SK-N-SH (cell line): ENCODE measurements around the gene MS4A4A. TPM values are rescaled to one million over a fixed set of nuclear protein-coding genes. Genes with fewer than 3 reads are reported as not detected.

Source experiments
- CTCF ChIA-PET: fragments of 300-600, 350-600 bp; formaldehyde crosslinking; extraction: SDS; loops from one replicate; lab custom pipeline; 2021; lab: Yijun Ruan, JAX
- POLR2A ChIA-PET: fragments of 350-600 bp; sonication (Branson Sonifier 250); formaldehyde crosslinking; extraction: SDS; loops from one replicate; lab custom pipeline; 2020; ENCODE audit warnings: antibody characterized with exemption, inconsistent platforms; lab: Yijun Ruan, JAX
- DNase-seq: peaks from one replicate; pipeline ENCODE4 v3.0.0; 2012
- H2AFZ ChIP-seq: fragments of 200-600 bp; sonication (generic); 2 replicates; pipeline ENCODE4 v1.8.1; 2016; ENCODE audit warnings: antibody characterized with exemption, mild to moderate bottlenecking, low read depth
- H3F3A ChIP-seq: fragments of 200-600 bp; sonication (generic); replicated peaks from 2 replicates; pipeline ENCODE3; 2016; ENCODE audit warnings: antibody characterized with exemption, mild to moderate bottlenecking; ENCODE audit not compliant: insufficient read depth
- H3K27ac ChIP-seq, 2 experiments: fragments of 200-500 bp in 1 of 2; fragments of 200-600 bp in 1 of 2; sonication (Bioruptor generic) in 1 of 2; sonication (generic), shearing (Covaris generic) in 1 of 2; 2 replicates each; pipeline versions ENCODE4 v1.5.1 to v1.6.1; 2014 to 2016; ENCODE audit warnings: low read depth in 2 of 2, inconsistent platforms in 1 of 2, low read length in 1 of 2, mild to moderate bottlenecking in 1 of 2, mixed read lengths in 1 of 2
- H3K27me3 ChIP-seq: fragments of 200-600 bp; sonication (generic), shearing (Covaris generic); 2 replicates; pipeline ENCODE4 v1.6.1; 2016; ENCODE audit warnings: mixed run types; ENCODE audit not compliant: insufficient read depth
- H3K36me3 ChIP-seq, 2 experiments: fragments of 200-500 bp in 1 of 2; fragments of 200-600 bp in 1 of 2; sonication (Bioruptor generic) in 1 of 2; sonication (generic) in 1 of 2; replicated peaks in 1 of 2; 2 replicates each; pipeline versions ENCODE3 to v1.5.1; 2014 to 2016; ENCODE audit warnings: low read length in 1 of 2, mild to moderate bottlenecking in 1 of 2; ENCODE audit not compliant: insufficient read depth in 2 of 2, control insufficient read depth in 1 of 2
- H3K4me1 ChIP-seq, 2 experiments: fragments of 200-500 bp in 1 of 2; fragments of 200-600 bp in 1 of 2; sonication (Bioruptor generic) in 1 of 2; sonication (generic), shearing (Covaris generic) in 1 of 2; 2 replicates each; pipeline versions ENCODE4 v1.5.1 to v1.6.1; 2014 to 2016; ENCODE audit warnings: low read depth in 1 of 2, low read length in 1 of 2, mixed run types in 1 of 2; ENCODE audit not compliant: insufficient read depth in 2 of 2, control insufficient read depth in 1 of 2
- H3K4me2 ChIP-seq: fragments of 200-600 bp; sonication (generic), shearing (Covaris generic); 2 replicates; pipeline ENCODE4 v1.6.1; 2017; ENCODE audit warnings: mixed run types
- H3K4me3 ChIP-seq, 2 experiments: fragments of 200-500 bp in 1 of 2; fragments of 200-600 bp in 1 of 2; sonication (Bioruptor generic) in 1 of 2; sonication (generic), shearing (Covaris generic) in 1 of 2; 2 replicates each; pipeline versions ENCODE4 v1.5.1 to v1.8.1; 2014 to 2016; ENCODE audit warnings: low read depth in 2 of 2, inconsistent platforms in 1 of 2, low read length in 1 of 2, mild to moderate bottlenecking in 1 of 2, mixed read lengths in 1 of 2, moderate library complexity in 1 of 2
- H3K79me2 ChIP-seq: fragments of 200-600 bp; sonication (generic); 2 replicates; pipeline ENCODE4 v1.8.1; 2017; ENCODE audit warnings: mild to moderate bottlenecking; ENCODE audit not compliant: insufficient read depth
- H3K9ac ChIP-seq: fragments of 200-600 bp; sonication (generic); 2 replicates; pipeline ENCODE4 v1.6.1; 2017; ENCODE audit warnings: mixed run types
- H3K9me2 ChIP-seq: fragments of 200-600 bp; sonication (generic); 2 replicates; pipeline ENCODE4 v1.6.1; 2017; ENCODE audit warnings: mixed run types
- H3K9me3 ChIP-seq: fragments of 200-600 bp; sonication (generic); 2 replicates; pipeline ENCODE4 v1.6.1; 2017; ENCODE audit warnings: mixed run types, mild to moderate bottlenecking, moderate library complexity
- H4K20me1 ChIP-seq: fragments of 200-600 bp; sonication (generic); 2 replicates; pipeline ENCODE4 v1.6.1; 2017; ENCODE audit warnings: mild to moderate bottlenecking, mixed run types; ENCODE audit not compliant: insufficient read depth
- CHD2 ChIP-seq: fragments of 150-350 bp; IDR thresholded peaks from 2 replicates; pipeline ENCODE4 v1.6.1; 2018; ENCODE audit warnings: low read length; ENCODE audit not compliant: partially characterized antibody
- ELF1 ChIP-seq: IDR thresholded peaks from 2 replicates; pipeline ENCODE4 v1.4.0; 2012
- EP300 ChIP-seq, 2 experiments: IDR thresholded peaks; 2 replicates each; pipeline versions ENCODE4 v1.4.0 to v1.6.1; 2012; ENCODE audit warnings: borderline replicate concordance in 1 of 2, low read depth in 1 of 2, low read length in 1 of 2
- FOXM1 ChIP-seq: IDR thresholded peaks from 2 replicates; pipeline ENCODE4 v1.4.0; 2012; ENCODE audit warnings: low read depth, mild to moderate bottlenecking
- GABPA ChIP-seq: IDR thresholded peaks from 2 replicates; pipeline ENCODE4 v1.4.0; 2012; ENCODE audit warnings: low read depth, mild to moderate bottlenecking
- GATA2 ChIP-seq: sonication (generic); formaldehyde crosslinking; IDR thresholded peaks from 2 replicates; pipeline ENCODE4 v1.5.0; 2020; ENCODE audit warnings: mild to moderate bottlenecking, missing genetic modification reagents
- JUND ChIP-seq: IDR thresholded peaks from 2 replicates; pipeline ENCODE4 v1.4.0; 2012
- MEF2A ChIP-seq: IDR thresholded peaks from 2 replicates; pipeline ENCODE4 v1.4.0; 2012; ENCODE audit warnings: low read depth, borderline replicate concordance
- MXI1 ChIP-seq: IDR thresholded peaks from 2 replicates; pipeline ENCODE4 v1.6.1; 2012; ENCODE audit warnings: mild to moderate bottlenecking, low read depth, low read length, improper control_type of control experiment
- NFIC ChIP-seq: IDR thresholded peaks from 2 replicates; pipeline ENCODE4 v1.4.0; 2012; ENCODE audit warnings: borderline replicate concordance
- POLR2AphosphoS5 ChIP-seq: IDR thresholded peaks from 2 replicates; pipeline ENCODE4 v1.6.1; 2012; ENCODE audit warnings: low read depth, low read length
- RCOR1 ChIP-seq: fragments of 150-350 bp; IDR thresholded peaks from 2 replicates; pipeline ENCODE4 v1.6.1; 2017; ENCODE audit warnings: antibody characterized with exemption, low read length
- SIN3A ChIP-seq: IDR thresholded peaks from 2 replicates; pipeline ENCODE4 v1.6.1; 2012; ENCODE audit warnings: low read depth, mild to moderate bottlenecking, low read length, moderate library complexity, borderline replicate concordance
- TAF1 ChIP-seq: IDR thresholded peaks from 2 replicates; pipeline ENCODE4 v1.6.1; 2012; ENCODE audit warnings: low read depth, mild to moderate bottlenecking, low read length, moderate library complexity, borderline replicate concordance
- TCF12 ChIP-seq: IDR thresholded peaks from 2 replicates; pipeline ENCODE4 v1.4.0; 2012
- TEAD4 ChIP-seq: IDR thresholded peaks from 2 replicates; pipeline ENCODE4 v1.4.0; 2012; ENCODE audit warnings: mild to moderate bottlenecking, borderline replicate concordance; ENCODE audit not compliant: insufficient read depth
- YY1 ChIP-seq: IDR thresholded peaks from 2 replicates; pipeline ENCODE4 v1.4.0; 2012; ENCODE audit warnings: low read depth, mild to moderate bottlenecking
- WGBS: methylation state at CpG from one replicate; pipeline ENCODE4 v1.1.6; 2017; ENCODE audit warnings: low lambda C conversion rate; 5-methylcytosine and 5-hydroxymethylcytosine counted together
- polyA plus RNA-seq, 3 experiments: library from polyadenylated mRNA; depleted of rRNA; stranded (reverse); fragments of >200 nt; gene quantifications; 2 replicates each; pipeline ENCODE4 v1.2.3, GENCODE V29; 2012
- TF ChIP-seq, protein P1 (sequence below): IDR thresholded peaks from 2 replicates; pipeline ENCODE4; 2012
- TF ChIP-seq, protein P2 (sequence below): fragments of 200-600 bp; sonication (generic); IDR thresholded peaks from 2 replicates; pipeline ENCODE4 v1.6.1; 2017; ENCODE audit warnings: antibody characterized with exemption, mild to moderate bottlenecking, moderate library complexity
- TF ChIP-seq, protein P3 (sequence below): fragments of 150-350 bp; IDR thresholded peaks from 2 replicates; pipeline ENCODE4 v1.6.1; 2017; ENCODE audit warnings: antibody characterized with exemption, low read length, low read depth, borderline replicate concordance

The MS4A4A gene
- polyA plus RNA-seq, 1 of the 3 experiments (the other 2 are of a cell fraction): not detected

DNA sequence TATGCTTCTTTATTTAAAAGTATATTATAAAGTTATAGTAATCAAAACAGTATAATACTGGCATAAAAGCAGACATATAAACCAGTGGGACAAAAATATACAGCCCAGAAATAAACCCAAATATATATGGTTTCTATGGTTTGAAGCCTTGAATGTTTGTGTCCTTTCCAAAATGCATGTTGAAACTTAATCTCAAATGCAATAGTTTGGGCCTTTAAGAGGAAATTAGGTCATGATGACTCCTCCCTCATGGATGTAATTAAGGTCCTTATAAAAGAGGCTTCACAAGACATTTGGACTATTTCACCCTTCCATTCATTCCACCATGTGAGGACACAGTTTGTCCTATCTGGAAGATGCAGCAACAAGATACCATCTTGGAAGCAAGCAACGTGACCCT lies 46.5 kb downstream of the MS4A4A start, which contains the start of gene MS4A6E:
MS4A6E (plus strand) TSS at position 301 of the 400 bp plus-strand sequence. CDS start 7,641 bp downstream, outside the sequence.
- no peak for DNase-seq
- Histone ChIP-seq H3K4me3 (no peak within 1 kb of the TSS), H3K9me3 (no peaks in the 10 kb centered on the region), H3K9me2 (no peaks in the 10 kb centered on the region), H3F3A (no peaks in the 10 kb centered on the region), H2AFZ (no peak within 1 kb of the TSS), H3K4me2 (no peak within 1 kb of the TSS), H3K9ac (no peak within 1 kb of the TSS), H4K20me1 (no peaks in the 10 kb centered on the region), H3K36me3 (no peaks in the 10 kb centered on the region), H3K27ac (no peak within 1 kb of the TSS), H3K79me2 (no peaks in the 10 kb centered on the region), H3K4me1 (no peaks in the 10 kb centered on the region)
- 0% methylated on average over 1 of the region's 1 CpG for WGBS
- POLR2A ChIA-PET: no interaction called here
- TF ChIP-seq MEF2A: no peak
- no peak for TF ChIP-seq MXI1
- no peak for TF ChIP-seq POLR2AphosphoS5
- TF ChIP-seq ELF1: no peak
- no peak for TF ChIP-seq FOXM1
- TF ChIP-seq, protein P1, sequence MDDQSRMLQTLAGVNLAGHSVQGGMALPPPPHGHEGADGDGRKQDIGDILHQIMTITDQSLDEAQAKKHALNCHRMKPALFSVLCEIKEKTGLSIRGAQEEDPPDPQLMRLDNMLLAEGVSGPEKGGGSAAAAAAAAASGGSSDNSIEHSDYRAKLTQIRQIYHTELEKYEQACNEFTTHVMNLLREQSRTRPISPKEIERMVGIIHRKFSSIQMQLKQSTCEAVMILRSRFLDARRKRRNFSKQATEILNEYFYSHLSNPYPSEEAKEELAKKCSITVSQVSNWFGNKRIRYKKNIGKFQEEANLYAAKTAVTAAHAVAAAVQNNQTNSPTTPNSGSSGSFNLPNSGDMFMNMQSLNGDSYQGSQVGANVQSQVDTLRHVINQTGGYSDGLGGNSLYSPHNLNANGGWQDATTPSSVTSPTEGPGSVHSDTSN: no peak
- no peak for TF ChIP-seq GATA2 (CRISPR knock-in tag)
- TF ChIP-seq, protein P2, sequence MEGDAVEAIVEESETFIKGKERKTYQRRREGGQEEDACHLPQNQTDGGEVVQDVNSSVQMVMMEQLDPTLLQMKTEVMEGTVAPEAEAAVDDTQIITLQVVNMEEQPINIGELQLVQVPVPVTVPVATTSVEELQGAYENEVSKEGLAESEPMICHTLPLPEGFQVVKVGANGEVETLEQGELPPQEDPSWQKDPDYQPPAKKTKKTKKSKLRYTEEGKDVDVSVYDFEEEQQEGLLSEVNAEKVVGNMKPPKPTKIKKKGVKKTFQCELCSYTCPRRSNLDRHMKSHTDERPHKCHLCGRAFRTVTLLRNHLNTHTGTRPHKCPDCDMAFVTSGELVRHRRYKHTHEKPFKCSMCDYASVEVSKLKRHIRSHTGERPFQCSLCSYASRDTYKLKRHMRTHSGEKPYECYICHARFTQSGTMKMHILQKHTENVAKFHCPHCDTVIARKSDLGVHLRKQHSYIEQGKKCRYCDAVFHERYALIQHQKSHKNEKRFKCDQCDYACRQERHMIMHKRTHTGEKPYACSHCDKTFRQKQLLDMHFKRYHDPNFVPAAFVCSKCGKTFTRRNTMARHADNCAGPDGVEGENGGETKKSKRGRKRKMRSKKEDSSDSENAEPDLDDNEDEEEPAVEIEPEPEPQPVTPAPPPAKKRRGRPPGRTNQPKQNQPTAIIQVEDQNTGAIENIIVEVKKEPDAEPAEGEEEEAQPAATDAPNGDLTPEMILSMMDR: no peak
- TF ChIP-seq JUND: no peak
- TF ChIP-seq GABPA: no peak
- no peak for TF ChIP-seq EP300 (IDR thresholded peaks at IDR 0.05; ENCODE audit: borderline replicate concordance in 1 of 2, low read depth in 1 of 2, low read length in 1 of 2)
- TF ChIP-seq RCOR1: no peak
- no peak for TF ChIP-seq YY1
- no peak for TF ChIP-seq NFIC
- no peak for TF ChIP-seq TEAD4
- TF ChIP-seq TCF12: no peak
- no peak for TF ChIP-seq SIN3A
- TF ChIP-seq, protein P3, sequence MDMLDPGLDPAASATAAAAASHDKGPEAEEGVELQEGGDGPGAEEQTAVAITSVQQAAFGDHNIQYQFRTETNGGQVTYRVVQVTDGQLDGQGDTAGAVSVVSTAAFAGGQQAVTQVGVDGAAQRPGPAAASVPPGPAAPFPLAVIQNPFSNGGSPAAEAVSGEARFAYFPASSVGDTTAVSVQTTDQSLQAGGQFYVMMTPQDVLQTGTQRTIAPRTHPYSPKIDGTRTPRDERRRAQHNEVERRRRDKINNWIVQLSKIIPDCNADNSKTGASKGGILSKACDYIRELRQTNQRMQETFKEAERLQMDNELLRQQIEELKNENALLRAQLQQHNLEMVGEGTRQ: no peak
- TF ChIP-seq CHD2: no peak
- no peak for TF ChIP-seq TAF1
- TF ChIP-seq, all 33 proteins: peak for 0
- CTCF ChIA-PET: no interaction called here
- no peaks in the 10 kb centered on the region for H3K27me3 ChIP-seq
